GM12892 (cell line): ENCODE data around the gene PPP2R3B.

Source experiments
- POLR2AphosphoS5 ChIP-seq: IDR thresholded peaks from 2 replicates; pipeline ENCODE4 v1.6.1; 2011; ENCODE audit warnings: low read depth, low read length, control low read depth
- TAF1 ChIP-seq: IDR thresholded peaks from 2 replicates; pipeline ENCODE4 v1.6.1; 2011; ENCODE audit warnings: low read depth, mild to moderate bottlenecking, control low read depth, low read length, borderline replicate concordance

DNA sequence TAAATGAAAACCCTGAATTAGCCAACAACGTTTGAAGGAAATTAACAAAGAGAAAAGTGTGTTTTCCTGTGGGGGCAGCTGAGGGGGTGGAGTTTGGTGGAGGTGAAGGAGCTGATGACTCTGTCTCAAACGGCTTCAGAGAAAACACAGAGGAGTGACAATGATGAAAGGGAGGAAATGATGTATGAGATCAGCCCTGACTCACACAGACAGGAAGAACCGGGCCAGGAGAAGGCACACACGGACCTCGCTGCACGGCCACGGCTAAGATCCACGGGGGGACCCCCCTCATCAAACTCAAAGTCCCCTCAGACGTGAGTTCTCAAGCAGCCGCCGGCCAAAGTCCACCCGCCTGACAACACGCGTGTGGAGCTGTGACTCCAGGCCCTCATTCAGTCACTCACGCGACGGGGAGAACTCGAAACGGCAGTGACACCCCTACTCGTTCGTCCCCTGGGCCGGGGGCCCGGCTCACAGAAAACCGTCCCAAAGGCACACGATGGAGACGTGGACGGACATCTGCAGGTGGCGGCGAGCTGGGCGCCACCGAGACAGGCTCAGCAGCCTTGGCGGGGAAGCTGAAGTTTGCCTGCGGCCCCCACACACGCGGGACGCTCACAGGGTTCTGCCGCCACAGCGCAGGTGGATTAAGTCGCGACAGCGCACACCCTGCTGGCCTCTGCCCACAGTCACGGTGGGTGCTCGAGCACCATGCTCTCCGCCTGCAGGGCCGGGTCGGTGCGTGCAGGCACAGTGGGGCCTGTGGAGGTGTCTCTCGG lies 28.8 kb downstream of the PPP2R3B start:
- no peak for TF ChIP-seq POLR2AphosphoS5
- no peak for TF ChIP-seq TAF1
